Heart right ventricle (tissue), 16 donors: ENCODE measurements around the gene FRMD5. TPM values are rescaled to one million over a fixed set of nuclear protein-coding genes. Genes with fewer than 3 reads are reported as not detected.

ENCODE experiments used
- ATAC-seq, 8 donors: fragments of 200-7000 bp; cut with Tn5 transposase; one replicate each; pipeline ENCODE4 v1.9.1; 2020; ENCODE audit warnings: mild to moderate bottlenecking in 8 of 8, moderate library complexity in 8 of 8, moderate number of reproducible peaks in 1 of 8
- DNase-seq, 2 donors: peaks; one replicate each; pipeline ENCODE4 v3.0.0-alpha.2; 2020
- H3K27ac ChIP-seq, 10 donors: fragments of 200-600 bp; sonication (generic) in 2 of 10; one replicate each; pipeline versions ENCODE4 v1.5.0 to v1.8.0; 2020 to 2022; ENCODE audit warnings: mild to moderate bottlenecking in 3 of 10
- H3K27me3 ChIP-seq, 7 donors: fragments of 200-600 bp; one replicate each; pipeline ENCODE4 v1.8.0; 2021 to 2022; ENCODE audit warnings: mild to moderate bottlenecking in 2 of 7
- H3K36me3 ChIP-seq, 9 donors: fragments of 200-600 bp; sonication (generic) in 1 of 9; one replicate each; pipeline versions ENCODE4 v1.5.0 to v1.8.0; 2020 to 2022; ENCODE audit warnings: mild to moderate bottlenecking in 2 of 9
- H3K4me1 ChIP-seq, 9 donors: fragments of 200-600 bp; sonication (generic) in 1 of 9; one replicate each; pipeline versions ENCODE4 v1.5.0 to v1.8.0; 2020 to 2022; ENCODE audit warnings: mild to moderate bottlenecking in 4 of 9
- H3K4me3 ChIP-seq, 10 donors: fragments of 200-600 bp; sonication (generic) in 2 of 10; one replicate each; pipeline versions ENCODE4 v1.5.0 to v1.8.0; 2020 to 2022; ENCODE audit warnings: mild to moderate bottlenecking in 7 of 10, moderate library complexity in 2 of 10
- H3K9me3 ChIP-seq, 11 donors: fragments of 200-600 bp in 10 of 11; sonication (generic) in 2 of 11; one replicate each; pipeline versions ENCODE4 v1.5.0 to v1.8.0; 2013 to 2022; ENCODE audit warnings: mild to moderate bottlenecking in 2 of 11, control low read depth in 1 of 11, moderate library complexity in 1 of 11
- WGBS, 2 donors: extraction: QIAGEN DNeasy Blood & Tissue Kit; methylation state at CpG; one replicate each; pipeline ENCODE4 v1.1.7; 2013; ENCODE audit warnings: inconsistent platforms in 1 of 2; 5-methylcytosine and 5-hydroxymethylcytosine counted together
- intact Hi-C, 10 donors: fragments of 100-400 bp; cut with DNase I; formaldehyde crosslinking; loops; one replicate each; pipeline versions ENCODE4 v1.11.1 to v1.14.2; 2022
- polyA plus RNA-seq, 2 donors: library from polyadenylated mRNA; stranded (reverse); fragments of 200-250 nt; gene quantifications; one replicate each; pipeline ENCODE4 v1.2.3, GENCODE V29; 2013
- total RNA-seq, 10 donors: library from RNA; stranded (reverse); fragmentation: NEBNext Ultra II Directional in 3 of 10; extraction: Animal tissue kit (Norgen Biotek cat#: 25700) in 3 of 10; gene quantifications; one replicate each; pipeline versions ENCODE4 v1.2.1 to v1.2.4, GENCODE V29; 2021 to 2023
- TF ChIP-seq, protein P1 (sequence below), 9 donors: fragments of 200-600 bp; sonication (generic) in 2 of 9; IDR thresholded peaks; one replicate each; pipeline versions ENCODE4 v1.5.0 to v1.8.0; 2021 to 2022; ENCODE audit warnings: antibody characterized with exemption in 9 of 9, mild to moderate bottlenecking in 5 of 9, moderate library complexity in 1 of 9
- donor health status: Arrhythmogenic right ventricular cardiomyopathy.
- donor health status: ischemic (EF 13 %, LVEDD 7.1; RV severe dilation, severe dysfunction).
- donor health status: healthy with polysubstance abuse.
- donor health status: DM: no; HTN: yes; CAD: no.
- donor health status: DM: no; HTN: no; CAD: no.
- donor health status: ischemic (EF 25% LVEDD 6.9; RV normal size, moderate dysfunction).
- donor health status: ischemic (EF 25% LVEDD 5.7; RV mildly dilated, moderate dysfunction).
- donor health status: healthy.
- donor health status: DM: yes; HTN: yes; CAD: no.
- donor health status: Ischemic cardiomyopathy.
- donor health status: ischemic (EF 35%, LVEDD 5.7; RV mildly dilated, moderate dysfunction).
- donor health status: nonischemic (EF 11% LVEDD 7.7; RV severe dilation, severe dysfunction).
- donor health status: DM: yes; HTN: yes; CAD: no.
- donor health status: PGD.
- donor health status: ischemic (EF 29% LVEDD 5.4; RV normal size, mild dysfunction).
- donor health status: nonischemic (EF 23%, LVEDD 6.1; RV moderate dilation, normal function).

The FRMD5 gene
- total and polyA plus RNA-seq, 12 donors: 7.2 to 86.3 (median 55.3) TPM

DNA sequence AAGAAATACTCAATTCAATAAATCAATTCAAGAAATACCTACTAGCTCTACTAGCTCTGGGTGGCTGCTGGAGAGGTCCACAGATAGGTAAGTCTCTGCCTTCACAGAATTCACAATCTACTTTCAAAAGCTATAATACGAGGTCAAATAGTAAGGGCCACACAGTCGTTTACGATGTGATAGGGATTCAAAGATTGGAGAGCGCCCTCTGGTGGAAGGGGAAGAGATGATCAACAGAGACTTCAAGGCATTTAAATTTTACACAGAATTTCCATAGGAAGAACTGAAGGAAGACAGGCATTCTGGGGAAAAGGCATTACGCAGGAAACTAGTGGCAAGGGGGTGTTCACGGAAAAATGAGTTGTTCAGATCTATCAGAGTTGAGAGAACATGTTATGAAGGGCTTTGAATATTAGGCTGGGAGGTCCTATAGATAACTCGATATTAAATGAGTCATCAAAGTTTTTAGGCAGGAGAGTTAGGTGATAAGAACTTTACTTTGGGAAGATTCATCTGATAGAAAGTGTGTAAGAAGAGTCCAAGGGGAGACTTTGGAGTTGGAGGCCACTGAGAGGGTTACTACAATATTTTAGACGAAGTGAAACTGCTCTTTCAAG is 128.8 kb downstream of the FRMD5 start:
- DNase-seq: peak in 1 of 2 donors; percentile 54
- no peak overlapping the region for H3K4me3 ChIP-seq
- H3K36me3 ChIP-seq: no peaks in the 10 kb centered on the region
- H3K4me1 ChIP-seq: peaks cover 0 to 4% (median 0%) of the 10 kb centered on the region in 9 donors
- peak in 4 of 8 donors; percentile 44 to 65 (median 54) for ATAC-seq
- peaks cover 0 to 6% (median 0%) of the 10 kb centered on the region in 7 donors for H3K27me3 ChIP-seq
- WGBS, 2 donors: 24 to 29% methylated on average over 8 of the region's 8 CpGs
- no peak overlapping the region for H3K27ac ChIP-seq
- no peaks in the 10 kb centered on the region for H3K9me3 ChIP-seq
- TF ChIP-seq, protein P1, sequence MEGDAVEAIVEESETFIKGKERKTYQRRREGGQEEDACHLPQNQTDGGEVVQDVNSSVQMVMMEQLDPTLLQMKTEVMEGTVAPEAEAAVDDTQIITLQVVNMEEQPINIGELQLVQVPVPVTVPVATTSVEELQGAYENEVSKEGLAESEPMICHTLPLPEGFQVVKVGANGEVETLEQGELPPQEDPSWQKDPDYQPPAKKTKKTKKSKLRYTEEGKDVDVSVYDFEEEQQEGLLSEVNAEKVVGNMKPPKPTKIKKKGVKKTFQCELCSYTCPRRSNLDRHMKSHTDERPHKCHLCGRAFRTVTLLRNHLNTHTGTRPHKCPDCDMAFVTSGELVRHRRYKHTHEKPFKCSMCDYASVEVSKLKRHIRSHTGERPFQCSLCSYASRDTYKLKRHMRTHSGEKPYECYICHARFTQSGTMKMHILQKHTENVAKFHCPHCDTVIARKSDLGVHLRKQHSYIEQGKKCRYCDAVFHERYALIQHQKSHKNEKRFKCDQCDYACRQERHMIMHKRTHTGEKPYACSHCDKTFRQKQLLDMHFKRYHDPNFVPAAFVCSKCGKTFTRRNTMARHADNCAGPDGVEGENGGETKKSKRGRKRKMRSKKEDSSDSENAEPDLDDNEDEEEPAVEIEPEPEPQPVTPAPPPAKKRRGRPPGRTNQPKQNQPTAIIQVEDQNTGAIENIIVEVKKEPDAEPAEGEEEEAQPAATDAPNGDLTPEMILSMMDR (IDR thresholded peaks at IDR 0.05): peak; percentile 49 to 78 (median 72)
- intact Hi-C loops: loop anchor here in 9 of 10 donors (1.0 to 10.0 kb wide), 8 partner anchors 148 to 192 kb away; no protein-coding TSS in a partner anchor

DNA sequence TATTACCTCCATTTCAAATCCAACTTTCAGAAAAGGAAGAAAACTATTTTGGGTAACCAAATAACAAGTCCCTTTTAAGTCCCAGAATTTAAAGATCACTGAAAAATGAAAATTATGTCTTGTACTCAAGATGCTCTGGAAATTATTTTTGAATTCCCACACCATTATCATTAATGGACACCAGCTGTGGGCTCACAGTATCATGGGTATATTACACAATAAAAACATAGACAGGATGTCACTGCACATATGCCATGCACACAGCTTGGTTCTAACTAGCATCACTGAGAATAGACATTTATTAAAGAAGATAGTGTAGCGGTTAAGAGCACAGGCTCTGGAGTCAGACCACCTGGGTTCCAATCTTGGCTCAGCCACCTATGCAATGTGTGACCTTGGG is 130.4 kb downstream of the FRMD5 start:
- 81 to 88% methylated on average over 1 of the region's 1 CpG for WGBS, 2 donors
- intact Hi-C loops: loop anchor here in 8 of 10 donors (2.0 to 10.0 kb wide), 6 partner anchors 150 to 190 kb away; no protein-coding TSS in a partner anchor

DNA sequence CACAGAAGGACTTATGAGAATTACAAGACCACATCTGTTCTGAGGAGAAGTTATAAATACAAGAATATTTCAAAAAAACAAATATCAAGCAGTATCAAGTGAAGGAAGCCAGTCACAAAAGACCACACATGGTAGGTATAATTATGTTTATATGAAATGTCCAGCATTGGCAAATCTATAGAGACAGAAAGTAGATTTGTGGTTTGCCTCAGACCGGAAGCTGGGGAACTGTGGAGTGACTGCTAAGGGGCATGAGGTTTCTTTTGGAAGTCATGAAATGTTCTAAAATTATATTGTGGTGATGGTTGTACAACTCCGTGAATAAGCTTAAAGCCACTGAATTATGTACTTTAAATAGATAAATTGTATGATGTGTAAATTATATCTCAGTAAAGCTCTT is 136.9 kb downstream of the FRMD5 start:
- Histone ChIP-seq H3K4me3 (no peak overlapping the region), H3K9me3 (no peaks in the 10 kb centered on the region), H3K27me3 (peaks cover 0 to 12% (median 0%) of the 10 kb centered on the region in 7 donors), H3K4me1 (peaks cover 0 to 9% (median 0%) of the 10 kb centered on the region in 9 donors), H3K36me3 (no peaks in the 10 kb centered on the region), H3K27ac (no peak overlapping the region)
- no peak for ATAC-seq
- DNase-seq: no peak
- TF ChIP-seq, protein P1 (IDR thresholded peaks at IDR 0.05): no peak
- intact Hi-C loops: loop anchor here in 1 of 10 donors (10.0 kb wide), 1 partner anchor 63 kb away; no protein-coding TSS in a partner anchor
- WGBS, 2 donors: 87 to 89% methylated on average over 2 of the region's 2 CpGs

More for the DNA sequence above, 130.4 kb downstream of the FRMD5 start:
- H3K9me3 ChIP-seq: no peaks in the 10 kb centered on the region
- ATAC-seq (no peak), DNase-seq (no peak)
- no peak overlapping the region for H3K4me3 ChIP-seq
- peaks cover 0 to 9% (median 0%) of the 10 kb centered on the region in 9 donors for H3K4me1 ChIP-seq
- H3K27me3 ChIP-seq: peaks cover 0 to 6% (median 0%) of the 10 kb centered on the region in 7 donors
- TF ChIP-seq, protein P1 (IDR thresholded peaks at IDR 0.05): no peak
- H3K36me3 ChIP-seq: no peaks in the 10 kb centered on the region
- no peak overlapping the region for H3K27ac ChIP-seq

DNA sequence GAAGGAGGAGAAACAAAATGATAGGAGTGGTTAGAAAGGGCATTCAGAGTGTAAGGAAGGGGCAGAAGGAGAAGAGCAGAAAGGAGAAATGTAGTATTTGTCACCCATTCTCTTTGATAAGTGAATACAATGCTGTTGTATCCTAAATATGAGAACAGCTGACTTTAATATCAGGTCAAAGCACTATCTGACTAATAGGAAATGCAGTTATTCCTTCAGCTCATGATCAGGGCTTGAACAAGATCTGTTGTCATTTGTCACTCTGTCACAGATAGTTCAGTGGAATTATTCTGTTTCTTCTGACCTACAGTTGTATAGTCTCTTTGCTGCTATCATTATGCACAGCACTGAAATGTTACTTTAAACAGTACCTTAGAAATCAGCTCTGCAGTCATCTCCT is 149.4 kb downstream of the FRMD5 start:
- intact Hi-C loops: no loop called here
- TF ChIP-seq, protein P1 (IDR thresholded peaks at IDR 0.05): no peak
- Histone ChIP-seq H3K4me3 (no peak overlapping the region), H3K27ac (no peak overlapping the region), H3K36me3 (no peaks in the 10 kb centered on the region), H3K4me1 (peaks cover 0 to 8% (median 0%) of the 10 kb centered on the region in 9 donors), H3K9me3 (peaks cover 0 to 5% (median 0%) of the 10 kb centered on the region in 11 donors), H3K27me3 (peaks cover 0 to 2% (median 0%) of the 10 kb centered on the region in 7 donors)
- no peak for DNase-seq
- no peak for ATAC-seq
